ENCODE data around the gene RIMBP2.

DNA sequence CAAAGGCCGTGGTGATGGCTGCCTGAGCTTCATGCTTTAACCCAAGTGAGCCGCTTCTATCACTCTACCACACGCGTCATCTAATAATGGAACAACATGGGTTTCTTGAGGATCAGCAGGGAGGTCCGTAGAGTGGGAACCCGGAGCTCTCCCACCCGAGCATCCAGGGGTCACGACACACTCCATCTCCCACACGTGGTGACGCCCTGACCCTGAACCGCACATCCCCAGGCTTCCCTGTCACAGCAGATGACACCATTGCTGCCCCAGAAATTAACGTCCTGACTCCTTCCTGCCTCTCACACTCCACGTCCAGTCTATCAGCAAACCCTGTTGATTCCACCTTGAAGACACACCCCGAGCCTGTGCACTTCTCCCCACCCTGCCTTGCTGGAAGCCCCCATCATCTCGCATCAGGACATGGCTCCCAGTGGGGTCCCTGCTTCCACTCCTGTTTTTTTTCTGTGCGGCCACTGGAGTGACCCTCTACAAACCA is 215.2 kb downstream of the RIMBP2 start:
- TF ChIP-seq, protein P1, sequence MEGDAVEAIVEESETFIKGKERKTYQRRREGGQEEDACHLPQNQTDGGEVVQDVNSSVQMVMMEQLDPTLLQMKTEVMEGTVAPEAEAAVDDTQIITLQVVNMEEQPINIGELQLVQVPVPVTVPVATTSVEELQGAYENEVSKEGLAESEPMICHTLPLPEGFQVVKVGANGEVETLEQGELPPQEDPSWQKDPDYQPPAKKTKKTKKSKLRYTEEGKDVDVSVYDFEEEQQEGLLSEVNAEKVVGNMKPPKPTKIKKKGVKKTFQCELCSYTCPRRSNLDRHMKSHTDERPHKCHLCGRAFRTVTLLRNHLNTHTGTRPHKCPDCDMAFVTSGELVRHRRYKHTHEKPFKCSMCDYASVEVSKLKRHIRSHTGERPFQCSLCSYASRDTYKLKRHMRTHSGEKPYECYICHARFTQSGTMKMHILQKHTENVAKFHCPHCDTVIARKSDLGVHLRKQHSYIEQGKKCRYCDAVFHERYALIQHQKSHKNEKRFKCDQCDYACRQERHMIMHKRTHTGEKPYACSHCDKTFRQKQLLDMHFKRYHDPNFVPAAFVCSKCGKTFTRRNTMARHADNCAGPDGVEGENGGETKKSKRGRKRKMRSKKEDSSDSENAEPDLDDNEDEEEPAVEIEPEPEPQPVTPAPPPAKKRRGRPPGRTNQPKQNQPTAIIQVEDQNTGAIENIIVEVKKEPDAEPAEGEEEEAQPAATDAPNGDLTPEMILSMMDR (IDR thresholded peaks at IDR 0.05; ENCODE audit: low read length): no peak
- no peak for TF ChIP-seq EZH2 (optimal IDR thresholded peaks at IDR 0.05; ENCODE audit: low read depth, low read length)
- TF ChIP-seq EZH2phosphoT487 (IDR thresholded peaks at IDR 0.05; ENCODE audit: low read length): no peak
